ENCODE data around the gene EYA4. TPM values are rescaled to one million over a fixed set of nuclear protein-coding genes. Genes with fewer than 3 reads are reported as not detected.

EYA4 gene
- total and polyA plus RNA-seq, 2 of the 4 experiments (the other 2 are of a cell fraction) = 5.7 to 11.1 TPM

- DNase-seq (no peak), ATAC-seq (ENCODE audit: low read depth) (no peak)
- Histone ChIP-seq H4K5ac (ENCODE audit: low read depth, low read length) (no peak overlapping the region), H3K4me1 (ENCODE audit: control insufficient read depth, insufficient read depth, low read length) (peaks cover 10% of the 10 kb centered on the region), H4K91ac (ENCODE audit: insufficient read depth, low read depth, low read length) (no peak overlapping the region), H3K4ac (ENCODE audit: low read depth, low read length) (no peak overlapping the region), H3K56ac (ENCODE audit: extremely low read depth, insufficient read depth, low read length) (no peak overlapping the region), H2AK5ac (ENCODE audit: low read depth, low read length) (no peak overlapping the region), H2BK120ac (ENCODE audit: low read depth, low read length) (no peak overlapping the region), H4K20me1 (ENCODE audit: insufficient read depth, low read length) (no peaks in the 10 kb centered on the region), H3K14ac (replicated peaks; ENCODE audit: low read depth, low read length) (no peak overlapping the region), H2BK15ac (ENCODE audit: low read depth, low read length) (no peak overlapping the region; the same call in 2 of the 3 replicates), H3K27ac (ENCODE audit: insufficient read depth, low read length) (no peak overlapping the region), H3K9me1 (ENCODE audit: insufficient read depth, low read length) (0 out of 2 replicates have a peak, but pooled peaks cover 4% of the 10 kb centered on the region), H3K9me3 (ENCODE audit: control insufficient read depth, insufficient read depth, low read length) (no peaks in the 10 kb centered on the region), H3K23ac (ENCODE audit: low read depth, low read length) (no peak overlapping the region), H2BK5ac (ENCODE audit: low read depth, low read length, poor library complexity, severe bottlenecking) (no peak overlapping the region), H3K4me3 (ENCODE audit: insufficient read depth, low read depth, low read length) (no peak overlapping the region), H4K8ac (ENCODE audit: low read depth in 2 of 2, low read length in 2 of 2) (no peak overlapping the region), H3K36me3 (ENCODE audit: control insufficient read depth, insufficient read depth, low read length) (no peaks in the 10 kb centered on the region), H3K9ac (ENCODE audit: low read depth, low read length) (no peak overlapping the region), H3K4me2 (ENCODE audit: low read depth, low read length) (no peak overlapping the region), H3K79me1 (ENCODE audit: low read depth in 1 of 2, low read length in 2 of 2) (no peaks in the 10 kb centered on the region), H3K27me3 (ENCODE audit: control insufficient read depth, insufficient read depth, low read length) (no peaks in the 10 kb centered on the region), H2AFZ (replicated peaks; ENCODE audit: low read length, poor library complexity) (no peak overlapping the region), H2BK20ac (ENCODE audit: low read depth, low read length) (no peak overlapping the region), H2AK9ac (replicated peaks; ENCODE audit: low read depth, low read length, poor library complexity) (no peak overlapping the region), H3K18ac (ENCODE audit: low read depth, low read length) (no peak overlapping the region)
- intact Hi-C loops (cut with micrococcal nuclease) (no loop called here), dilution Hi-C loops (cut with HindIII; ENCODE audit: low sequenced_read_pairs, unreplicated experiment) (no loop called here), in situ Hi-C loops (cut with MboI; ENCODE audit: low sequenced_read_pairs) (no loop called here)
- no TSS peak for BruUV-seq (replicated peaks)
- no peak for TF ChIP-seq NFE2L2 (IDR thresholded peaks at IDR 0.05; ENCODE audit: low read depth, low read length)
- no peak for TF ChIP-seq SMC3 (IDR thresholded peaks at IDR 0.05; ENCODE audit: low read depth, low read length)
- TF ChIP-seq POLR2A (IDR thresholded peaks at IDR 0.05; ENCODE audit: low read depth, low read length) = no peak
- no peak for TF ChIP-seq BHLHE40 (IDR thresholded peaks at IDR 0.05; ENCODE audit: low read depth, low read length)
- TF ChIP-seq MAFK (IDR thresholded peaks at IDR 0.05; ENCODE audit: low read depth, low read length) = no peak
- TF ChIP-seq MAZ (IDR thresholded peaks at IDR 0.05; ENCODE audit: borderline replicate concordance, low read depth, low read length) = no peak
- TF ChIP-seq ELK1 (IDR thresholded peaks at IDR 0.05; ENCODE audit: borderline replicate concordance, low read depth, low read length) = no peak
- no peak for TF ChIP-seq FOS (IDR thresholded peaks at IDR 0.05; ENCODE audit: low read depth, low read length)
- TF ChIP-seq CTCF (conservative IDR thresholded peaks at IDR 0.05; ENCODE audit: low read depth, low read length) = no peak
- TF ChIP-seq MXI1 (IDR thresholded peaks at IDR 0.05; ENCODE audit: borderline replicate concordance, low read depth, low read length) = no peak
- no peak for TF ChIP-seq CHD1 (IDR thresholded peaks at IDR 0.05; ENCODE audit: low read depth, low read length)
- TF ChIP-seq RCOR1 (IDR thresholded peaks at IDR 0.05; ENCODE audit: insufficient replicate concordance, low read length) = no peak
- TF ChIP-seq USF2 (IDR thresholded peaks at IDR 0.05; ENCODE audit: low read depth, low read length) = no peak
- no peak for TF ChIP-seq CEBPB (IDR thresholded peaks at IDR 0.05; ENCODE audit: low read depth, low read length)
- no peak for TF ChIP-seq RFX5 (IDR thresholded peaks at IDR 0.05; ENCODE audit: low read depth, low read length)
- no peak for TF ChIP-seq RAD21 (IDR thresholded peaks at IDR 0.05; ENCODE audit: low read length)
- ChIA-PET CTCF (no interaction called here), POLR2A (ENCODE audit: unreplicated experiment) (no interaction called here)
These were observed 35.9 kb upstream of the EYA4 start for GRCh38 chr6:133205304-133205703.

All from IMR-90 (cell line).